A673 (cell line): Measurements from ENCODE around the gene TRIM52. TPM values are rescaled to one million over a fixed set of nuclear protein-coding genes. Genes with fewer than 3 reads are reported as not detected.
"Not testable (repeated sequence)": the region's sequence is repeated elsewhere in the genome, so short reads cannot be mapped to it uniquely, and the experiment has no call there.

Experiments used
- BruUV-seq: library from RNA; stranded (reverse); fragments of 400-500 nt; replicated peaks from 2 replicates; lab custom pipeline; 2021; lab: Mats Ljungman, UMichigan
- CTCF ChIA-PET: fragments of 300-600 bp; sonication (Branson Sonifier 250); formaldehyde crosslinking; loops from one replicate; lab custom pipeline; 2022; ENCODE audit warnings: antibody characterized with exemption; lab: Charles Lee
- POLR2A ChIA-PET: fragments of 300-600 bp; sonication (Branson Sonifier 250); formaldehyde crosslinking; loops from one replicate; lab custom pipeline; 2022; ENCODE audit warnings: antibody characterized with exemption; ENCODE audit not compliant: low non-redundant PET; lab: Charles Lee
- DNase-seq: peaks from one replicate; pipeline ENCODE4 v3.0.0-alpha.2; 2015; ENCODE audit warnings: low spot score
- H3K27ac ChIP-seq: fragments of 200-600 bp; sonication (generic); 2 replicates; pipeline ENCODE4 v1.5.1; 2016; ENCODE audit warnings: mixed run types, low read depth, mild to moderate bottlenecking, mixed read lengths, antibody characterized with exemption, low read length; ENCODE audit not compliant: poor library complexity, severe bottlenecking
- H3K27me3 ChIP-seq: fragments of 200-600 bp; sonication (generic); replicated peaks from 2 replicates; pipeline ENCODE4 v1.6.1; 2017; ENCODE audit warnings: mixed run types, low read depth, mild to moderate bottlenecking, mixed read lengths, antibody characterized with exemption, low read length; ENCODE audit not compliant: insufficient read depth, poor library complexity
- H3K36me3 ChIP-seq: fragments of 200-600 bp; sonication (generic); 2 replicates; pipeline ENCODE4 v1.6.1; 2016; ENCODE audit warnings: mixed run types, mild to moderate bottlenecking, mixed read lengths, antibody characterized with exemption, low read length; ENCODE audit not compliant: insufficient read depth, poor library complexity, severe bottlenecking
- H3K4me1 ChIP-seq: fragments of 200-600 bp; sonication (generic); 2 replicates; pipeline ENCODE4 v1.6.1; 2017; ENCODE audit warnings: mixed run types, mild to moderate bottlenecking, mixed read lengths, antibody characterized with exemption, low read length; ENCODE audit not compliant: insufficient read depth, poor library complexity, severe bottlenecking
- H3K4me3 ChIP-seq: fragments of 200-600 bp; sonication (generic); 2 replicates; pipeline ENCODE4 v1.5.1; 2016; ENCODE audit warnings: low read depth, mixed run types, mild to moderate bottlenecking, mixed read lengths, low read length; ENCODE audit not compliant: poor library complexity, severe bottlenecking
- H3K9me3 ChIP-seq: fragments of 200-600 bp; sonication (generic); 2 replicates; pipeline ENCODE4 v1.6.1; 2016; ENCODE audit warnings: mixed run types, low read depth, mild to moderate bottlenecking, mixed read lengths, antibody characterized with exemption, low read length; ENCODE audit not compliant: poor library complexity, severe bottlenecking
- CTCF ChIP-seq: fragments of 300-800, 200-600 bp; sonication (generic); conservative IDR thresholded peaks from 2 replicates; pipeline ENCODE4 v1.5.1; 2017; ENCODE audit warnings: low read depth, mild to moderate bottlenecking, antibody characterized with exemption, low read length, moderate library complexity, mixed read lengths
- EZH2 ChIP-seq: fragments of 200-600 bp; sonication (generic); IDR thresholded peaks from 2 replicates; pipeline ENCODE4 v1.6.1; 2017; ENCODE audit warnings: borderline replicate concordance, low read depth, mild to moderate bottlenecking, mixed read lengths, antibody characterized with exemption, low read length; ENCODE audit not compliant: poor library complexity, severe bottlenecking
- intact Hi-C: fragments of 100-400 bp; cut with micrococcal nuclease; formaldehyde crosslinking; loops from one replicate; pipeline ENCODE4 v1.10.0; 2022; ENCODE audit not compliant: unreplicated experiment
- total RNA-seq: library from RNA; stranded (reverse); gene quantifications from 2 replicates; pipeline ENCODE4 v1.2.3, GENCODE V29; 2021

The TRIM52 gene
- total RNA-seq, 1 experiment from 2014 or later = 7.3 TPM

- H3K4me1 ChIP-seq = no peaks in the 10 kb centered on the region
Observed at GRCh38 chr5:181281984-181282316, 21.0 kb upstream of the TRIM52 start.

GRCh38 chr5:181281077-181281983 is 20.4 kb upstream of the TRIM52 start:
- H3K36me3 ChIP-seq = no peaks in the 10 kb centered on the region
- ChIA-PET POLR2A (no interaction called here), CTCF (no interaction called here)
- no TSS peak for BruUV-seq
- H3K27me3 ChIP-seq = no peaks in the 10 kb centered on the region
- H3K4me1 ChIP-seq = no peaks in the 10 kb centered on the region
- intact Hi-C loops = no loop called here
- H3K27ac ChIP-seq = no peak overlapping the region
- no peak overlapping the region for H3K4me3 ChIP-seq
- DNase-seq = no peak
- TF ChIP-seq CTCF (no peak), EZH2 (no peak)
- no peaks in the 10 kb centered on the region for H3K9me3 ChIP-seq

More at GRCh38 chr5:181281984-181282316, 21.0 kb upstream of the TRIM52 start:
- H3K36me3 ChIP-seq = no peaks in the 10 kb centered on the region
- CTCF ChIA-PET = no interaction called here
- DNase-seq = no peak
- intact Hi-C loops = no loop called here
- BruUV-seq = no TSS peak
- TF ChIP-seq CTCF (no peak), EZH2 (no peak)
- no peak overlapping the region for H3K4me3 ChIP-seq
- H3K27ac ChIP-seq = no peak overlapping the region
- no peaks in the 10 kb centered on the region for H3K27me3 ChIP-seq
- POLR2A ChIA-PET = no interaction called here
- H3K9me3 ChIP-seq = no peaks in the 10 kb centered on the region

GRCh38 chr5:181280251-181280762 is 19.4 kb upstream of the TRIM52 start:
- Histone ChIP-seq H3K9me3 (no peaks in the 10 kb centered on the region), H3K27ac (no peak overlapping the region), H3K4me3 (no peak overlapping the region), H3K36me3 (no peaks in the 10 kb centered on the region), H3K27me3 (no peaks in the 10 kb centered on the region), H3K4me1 (no peaks in the 10 kb centered on the region)
- BruUV-seq = no TSS peak
- intact Hi-C loops = no loop called here
- TF ChIP-seq EZH2 (no peak), CTCF (no peak)
- DNase-seq = no peak
- CTCF ChIA-PET = no interaction called here
- POLR2A ChIA-PET = no interaction called here

- H3K4me1 ChIP-seq, POLR2A ChIA-PET, H3K9me3 ChIP-seq, DNase-seq, CTCF ChIA-PET, H3K4me3 ChIP-seq, H3K27me3 ChIP-seq, BruUV-seq, H3K36me3 ChIP-seq, H3K27ac ChIP-seq, intact Hi-C loops: not testable (repeated sequence)
Observed at GRCh38 chr5:181273433-181273744, 12.4 kb upstream of the TRIM52 start.
